HG03196 (cell line): ENCODE measurements around the gene SPOCK1.

ENCODE experiments used
- ATAC-seq: cut with Tn5 transposase; IDR thresholded peaks from one replicate; pipeline ENCODE4 v1.9.1; 2021; ENCODE audit not compliant: unreplicated experiment

SPOCK1 gene

GRCh38 chr5:137304226-137304874 is 194.8 kb downstream of the SPOCK1 start:
- ATAC-seq, result no peak

GRCh38 chr5:137303509-137303908 is 195.6 kb downstream of the SPOCK1 start:
- ATAC-seq, result no peak

- no peak for ATAC-seq
These were observed 198.5 kb downstream of the SPOCK1 start for GRCh38 chr5:137300411-137301240.

GRCh38 chr5:137296213-137296781 is 202.8 kb downstream of the SPOCK1 start:
- no peak for ATAC-seq

- no peak for ATAC-seq
These were observed 204.5 kb downstream of the SPOCK1 start for GRCh38 chr5:137294604-137295003.

GRCh38 chr5:137292461-137293027 is 206.6 kb downstream of the SPOCK1 start:
- ATAC-seq, result no peak

GRCh38 chr5:137291436-137291835 is 207.7 kb downstream of the SPOCK1 start:
- no peak for ATAC-seq

- ATAC-seq, result no peak
These were observed 208.1 kb downstream of the SPOCK1 start for GRCh38 chr5:137291031-137291430.

GRCh38 chr5:137290373-137290772 is 208.8 kb downstream of the SPOCK1 start:
- ATAC-seq, result no peak

GRCh38 chr5:137289856-137290255 is 209.3 kb downstream of the SPOCK1 start:
- ATAC-seq, result no peak

GRCh38 chr5:137287569-137287968 is 211.6 kb downstream of the SPOCK1 start:
- no peak for ATAC-seq

- ATAC-seq, result no peak
These were observed 213.0 kb downstream of the SPOCK1 start for GRCh38 chr5:137286025-137286610.

- ATAC-seq, result no peak
These were observed 215.3 kb downstream of the SPOCK1 start for GRCh38 chr5:137283801-137284200.

GRCh38 chr5:137282216-137282615 is 216.9 kb downstream of the SPOCK1 start:
- ATAC-seq, result no peak

GRCh38 chr5:137281201-137281600 is 217.9 kb downstream of the SPOCK1 start:
- no peak for ATAC-seq

GRCh38 chr5:137280656-137281055 is 218.5 kb downstream of the SPOCK1 start:
- no peak for ATAC-seq

GRCh38 chr5:137279521-137280231 is 219.4 kb downstream of the SPOCK1 start:
- no peak for ATAC-seq

GRCh38 chr5:137278476-137278875 is 220.7 kb downstream of the SPOCK1 start:
- ATAC-seq, result no peak

- no peak for ATAC-seq
These were observed 224.0 kb downstream of the SPOCK1 start for GRCh38 chr5:137275083-137275482.

GRCh38 chr5:137273511-137273910 is 225.6 kb downstream of the SPOCK1 start:
- no peak for ATAC-seq

- no peak for ATAC-seq
These were observed 226.3 kb downstream of the SPOCK1 start for GRCh38 chr5:137272831-137273230.
